HepG2 (cell line): ENCODE measurements around the gene UBFD1.

Experiments
- ZNF292 ChIP-seq: sonication (generic); formaldehyde crosslinking; IDR thresholded peaks from 2 replicates; pipeline ENCODE4 v1.8.1; 2022; ENCODE audit warnings: mild to moderate bottlenecking, low read depth, missing genetic modification reagents, borderline replicate concordance
- ZNF362 ChIP-seq: sonication (generic); formaldehyde crosslinking; IDR thresholded peaks from 2 replicates; pipeline ENCODE4 v1.4.0; 2020; ENCODE audit warnings: missing genetic modification reagents, mild to moderate bottlenecking, borderline replicate concordance

GRCh38 chr16:23537390-23537789 is 20.1 kb upstream of the UBFD1 start:
- TF ChIP-seq ZNF362 (CRISPR knock-in tag), result no peak
- TF ChIP-seq ZNF292 (CRISPR knock-in tag), result no peak
